NCI-H510A treated with DMSO at 0.1 percent for 48 hours (cell line): ENCODE results near the gene PNPO.
"Not testable (repeated sequence)": the region's sequence is repeated elsewhere in the genome, so short reads cannot be mapped to it uniquely, and the experiment has no call there.

Source experiments
- DNase-seq: peaks from one replicate; lab custom pipeline; 2025; lab: John Stamatoyannopoulos, UW

Gene PNPO

DNA sequence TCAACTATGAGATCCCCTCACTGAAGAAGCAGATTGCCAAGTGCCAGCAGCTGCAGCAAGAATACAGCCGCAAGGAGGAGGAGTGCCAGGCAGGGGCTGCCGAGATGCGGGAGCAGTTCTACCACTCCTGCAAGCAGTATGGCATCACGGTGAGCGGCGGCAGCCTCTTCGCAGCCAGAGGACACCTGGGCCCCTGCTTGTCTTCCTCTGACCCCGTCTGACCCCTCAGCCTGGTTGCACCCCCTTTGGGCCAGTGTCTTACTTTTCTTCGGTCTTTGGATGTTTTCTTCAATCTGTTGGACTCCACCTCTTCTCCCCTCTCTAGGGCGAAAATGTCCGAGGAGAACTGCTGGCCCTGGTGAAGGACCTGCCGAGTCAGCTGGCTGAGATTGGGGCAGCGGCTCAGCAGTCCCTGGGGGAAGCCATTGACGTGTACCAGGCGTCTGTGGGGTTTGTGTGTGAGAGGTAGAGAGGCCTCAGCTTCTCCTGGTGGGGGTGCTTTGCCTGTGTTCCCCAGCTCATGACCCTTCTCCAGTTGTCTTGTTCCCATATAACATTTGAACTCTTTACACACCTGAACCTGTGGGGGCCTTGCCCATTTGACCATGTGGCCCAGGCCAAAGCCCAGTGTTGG is 33.9 kb downstream of the PNPO start:
- no peak for DNase-seq

DNA sequence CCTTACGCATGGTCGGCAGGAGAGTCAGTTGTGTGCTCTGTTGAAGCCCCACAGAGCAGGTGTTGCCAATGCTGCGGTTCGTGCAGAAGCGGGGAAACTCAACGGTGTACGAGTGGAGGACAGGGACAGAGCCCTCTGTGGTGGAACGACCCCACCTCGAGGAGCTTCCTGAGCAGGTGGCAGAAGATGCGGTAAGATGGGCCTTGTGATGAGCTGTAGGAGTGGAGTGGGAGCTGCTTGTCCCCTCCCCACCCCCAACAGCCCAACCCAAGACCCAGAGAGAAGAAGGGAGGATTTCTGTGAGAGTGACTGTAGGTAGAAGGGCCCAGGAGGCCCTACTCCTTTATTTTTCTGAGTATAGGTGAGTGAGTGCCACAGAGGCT is 34.4 kb downstream of the PNPO start:
- no peak for DNase-seq

DNA sequence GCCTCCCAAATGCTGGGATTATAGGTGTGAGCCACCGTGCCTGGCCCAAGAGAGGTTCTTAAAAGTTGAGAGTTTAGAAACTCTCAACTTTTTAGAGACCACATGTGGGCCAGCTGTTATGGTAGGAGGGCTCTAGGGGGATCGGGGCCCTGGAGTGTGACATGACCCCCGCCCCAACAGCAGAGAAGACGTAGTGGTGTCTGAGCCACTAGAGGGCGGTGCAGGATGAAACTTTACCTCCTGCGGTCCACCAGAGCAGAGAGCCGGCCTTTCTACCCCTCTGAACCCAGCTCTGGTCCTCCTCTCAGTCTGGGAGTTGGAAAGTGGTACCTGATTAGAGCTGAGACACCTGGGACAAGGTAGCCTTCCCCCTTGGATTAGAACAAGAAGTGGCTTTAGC is 37.0 kb downstream of the PNPO start:
- DNase-seq: peak; percentile 84

DNA sequence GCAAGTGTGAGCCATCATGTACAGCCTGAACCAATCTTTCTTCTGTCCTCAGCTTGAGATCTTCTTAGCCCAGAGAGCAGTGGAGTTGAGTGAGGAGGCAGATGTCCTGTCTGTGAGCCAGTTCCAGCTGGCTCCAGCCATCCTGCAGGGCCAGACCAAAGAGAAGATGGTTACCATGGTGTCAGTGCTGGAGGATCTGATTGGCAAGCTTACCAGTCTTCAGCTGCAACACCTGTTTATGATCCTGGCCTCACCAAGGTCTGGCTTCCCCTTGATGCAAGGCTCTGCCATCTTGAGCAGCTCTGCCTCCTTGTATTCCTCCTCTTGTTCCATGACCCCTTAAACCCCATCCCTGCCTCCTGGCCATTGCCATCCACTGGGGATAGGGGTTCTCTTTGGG is 39.2 kb downstream of the PNPO start:
- DNase-seq: no peak

DNA sequence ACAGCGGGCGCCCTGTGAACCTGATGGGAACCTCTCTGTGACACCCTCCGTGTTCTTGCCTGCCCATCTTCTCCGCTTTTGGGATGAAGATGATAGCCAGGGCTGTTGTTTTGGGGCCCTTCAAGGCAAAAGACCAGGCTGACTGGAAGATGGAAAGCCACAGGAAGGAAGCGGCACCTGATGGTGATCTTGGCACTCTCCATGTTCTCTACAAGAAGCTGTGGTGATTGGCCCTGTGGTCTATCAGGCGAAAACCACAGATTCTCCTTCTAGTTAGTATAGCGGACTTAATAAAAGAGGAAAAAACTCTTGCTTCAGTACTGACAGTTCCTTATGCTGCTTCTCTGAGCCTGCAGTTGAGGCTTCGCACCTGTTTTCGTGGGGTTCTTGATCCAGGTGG is 40.1 kb downstream of the PNPO start:
- DNase-seq: no peak

DNA sequence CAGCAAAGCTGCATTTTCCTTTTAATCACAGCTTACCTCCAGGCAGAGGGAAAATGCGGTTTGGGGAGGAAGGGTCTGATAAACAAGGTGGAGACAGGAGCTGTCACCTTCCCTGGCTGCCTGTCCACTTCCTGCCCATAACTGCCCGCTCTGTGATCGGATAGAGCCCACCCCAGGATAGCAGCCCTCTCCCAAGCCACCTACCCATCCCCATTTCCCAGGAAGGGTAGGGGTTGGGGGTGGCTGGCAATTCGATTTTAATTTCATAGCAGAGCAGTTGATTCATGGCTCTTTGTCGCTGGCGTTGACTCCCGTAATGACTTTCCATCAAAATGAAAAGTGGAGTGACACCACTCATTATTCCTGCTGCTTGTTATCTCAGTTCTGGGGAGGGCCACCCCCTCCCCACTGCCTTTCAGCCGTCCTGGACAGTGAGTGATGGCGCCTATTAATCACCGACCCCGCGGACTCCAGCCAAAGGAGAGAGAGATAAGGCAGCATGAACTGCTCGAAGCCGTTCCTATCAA is 40.8 kb downstream of the PNPO start:
- DNase-seq: no peak

DNA sequence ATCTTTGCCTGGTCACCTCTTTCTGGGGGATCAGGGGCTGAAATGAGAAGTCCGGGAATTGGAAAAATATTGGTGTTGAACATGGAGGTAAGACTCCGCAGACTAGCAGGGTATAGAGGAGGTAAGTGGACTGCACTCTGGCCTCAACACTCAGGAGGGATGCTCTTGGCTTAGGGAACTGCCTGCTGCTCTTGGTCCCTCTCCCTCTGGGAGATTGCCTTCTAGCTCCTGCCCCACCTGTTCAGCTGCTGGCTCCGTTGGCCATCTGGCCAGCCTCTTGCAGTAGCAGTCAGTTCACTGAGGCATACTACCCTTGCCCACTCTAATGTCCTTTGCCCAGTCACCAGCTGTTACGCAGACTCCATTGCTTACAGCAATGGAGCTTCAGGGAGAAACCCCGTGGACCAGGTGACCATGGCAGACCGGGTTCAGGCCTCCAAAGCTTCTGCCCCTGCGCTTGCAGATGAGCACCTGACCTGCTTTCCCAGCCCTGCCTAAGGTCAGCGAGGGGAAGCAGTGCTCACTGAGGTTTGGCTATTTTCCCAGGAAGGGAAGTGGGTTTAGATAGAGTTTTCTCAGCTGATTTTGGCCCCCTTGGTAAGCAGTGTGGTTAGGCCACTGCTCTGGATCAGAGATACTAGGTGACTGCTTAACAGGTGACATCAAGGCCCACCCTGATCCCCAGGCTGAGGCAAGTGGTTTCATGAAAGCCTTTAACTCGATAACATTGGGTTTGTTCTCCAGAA is 41.4 kb downstream of the PNPO start:
- no peak for DNase-seq

DNA sequence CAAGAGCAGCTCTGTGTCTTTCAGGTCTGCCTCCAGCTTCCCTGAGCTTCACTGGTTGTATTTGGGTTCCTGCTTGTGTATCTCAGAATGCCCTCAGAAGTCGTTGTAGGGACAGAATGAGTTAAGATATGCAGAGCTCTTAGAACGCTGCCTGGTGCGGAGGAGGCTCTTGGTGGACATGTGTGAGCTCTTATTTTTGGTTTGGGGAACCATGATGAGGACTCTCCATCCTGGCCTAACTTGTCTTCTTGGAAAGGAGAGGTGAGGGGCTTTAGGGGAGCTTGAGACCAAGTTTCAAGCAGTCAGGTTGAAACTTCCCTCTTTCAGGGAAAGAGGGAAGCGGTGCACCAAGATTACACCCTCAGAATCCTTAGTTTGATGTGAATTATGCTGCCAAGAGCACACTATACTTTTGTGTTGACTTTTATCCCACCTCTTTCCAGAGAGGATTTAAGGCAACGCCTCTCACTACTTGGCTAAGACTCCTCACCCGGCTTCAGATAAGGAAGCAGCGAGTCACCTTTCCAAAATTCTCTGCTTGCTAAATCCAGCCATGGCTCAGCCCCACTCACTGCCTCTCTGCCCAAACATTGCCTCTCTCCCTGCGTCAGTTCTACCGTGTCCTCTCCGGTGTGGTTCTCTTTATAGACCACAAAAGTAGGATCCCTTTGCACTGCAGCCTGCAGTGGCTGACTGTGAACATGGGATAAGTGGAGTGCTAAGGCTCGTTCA is 42.3 kb downstream of the PNPO start:
- no peak for DNase-seq

DNA sequence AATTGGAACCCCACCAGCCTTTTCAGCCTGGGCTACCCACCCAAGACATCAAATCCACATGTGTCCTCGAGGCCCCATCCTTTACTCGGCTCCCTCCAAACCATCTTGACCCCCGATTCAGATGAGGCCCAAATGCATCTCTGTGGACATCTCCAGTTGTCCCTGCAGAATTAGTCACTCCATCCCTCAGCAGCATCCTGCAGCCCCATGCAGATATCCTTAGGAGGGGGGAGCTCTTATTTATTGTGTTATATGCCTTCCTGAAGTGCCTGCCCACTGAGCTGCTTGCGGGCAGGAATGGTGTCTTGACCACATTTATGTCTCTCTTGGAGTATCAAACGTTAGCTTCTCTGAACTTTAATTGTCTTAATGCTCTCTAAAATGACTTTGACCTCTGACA is 45.1 kb downstream of the PNPO start:
- no peak for DNase-seq

DNA sequence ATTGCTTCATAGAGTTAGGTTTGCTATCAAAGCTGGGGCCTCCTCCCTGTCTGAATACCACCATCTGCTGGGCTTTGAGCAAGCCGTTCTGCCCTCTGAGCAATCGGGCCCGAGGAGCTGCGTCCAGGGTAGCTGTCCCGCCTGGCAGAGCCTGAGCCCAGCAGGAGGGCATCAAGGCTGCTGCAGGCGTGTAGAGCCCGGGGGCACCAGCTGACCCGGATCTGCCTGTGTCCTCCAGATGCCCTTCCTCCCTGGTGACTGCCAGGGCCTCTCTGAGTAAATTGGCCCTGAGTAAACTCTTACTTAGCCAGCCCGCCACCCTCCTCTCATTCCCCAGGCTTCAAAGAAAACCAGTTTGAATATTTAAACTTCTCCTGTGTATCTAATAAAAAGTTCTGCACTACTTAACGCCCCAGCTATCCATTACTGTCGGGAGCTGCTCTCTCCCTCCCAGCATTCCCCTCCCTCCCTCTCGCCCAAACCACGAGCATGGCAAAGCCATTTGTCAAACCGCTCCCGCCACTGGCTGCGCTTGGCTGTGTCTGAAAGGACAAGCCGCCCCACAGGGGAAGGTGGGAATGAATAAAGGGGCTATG is 46.0 kb downstream of the PNPO start:
- peak; percentile 95 for DNase-seq

DNA sequence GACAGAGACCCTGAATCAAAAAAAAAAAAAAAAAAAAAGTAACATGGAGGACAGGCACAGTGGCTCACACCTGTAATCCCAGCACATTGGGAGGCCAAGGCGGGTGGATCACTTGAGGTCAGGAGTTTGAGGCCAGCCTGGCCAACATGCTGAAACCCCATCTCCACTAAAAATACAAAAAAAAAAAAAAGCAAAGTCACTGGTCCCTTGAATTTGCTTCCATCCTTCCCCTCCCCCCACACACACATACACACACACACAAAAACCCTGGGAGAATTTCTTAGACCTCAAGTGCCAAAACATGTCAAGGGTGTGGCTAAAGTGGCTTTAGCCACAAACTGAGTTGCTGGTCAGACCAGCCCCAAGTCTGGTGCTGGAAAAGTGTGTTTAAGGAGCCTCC is 47.1 kb downstream of the PNPO start:
- DNase-seq: not testable (repeated sequence)

DNA sequence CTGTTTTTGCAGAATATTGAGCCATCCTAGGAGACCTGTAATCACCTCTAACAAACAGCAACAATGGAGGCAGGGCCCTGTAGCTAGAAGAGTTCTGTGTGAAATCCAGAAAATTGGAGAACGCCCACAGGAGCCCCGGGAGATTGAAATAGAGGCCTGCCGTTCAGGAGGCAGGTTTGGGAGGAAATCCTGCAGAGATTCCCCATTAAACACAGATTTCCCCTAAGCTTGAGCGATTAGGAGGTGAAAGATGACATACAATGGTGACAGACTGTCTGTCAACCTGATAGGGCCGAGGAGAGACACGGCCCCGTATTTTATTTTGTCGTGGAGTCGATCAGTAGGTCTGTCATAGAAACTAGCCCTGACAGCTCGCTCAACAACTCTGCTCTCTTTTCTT is 47.8 kb downstream of the PNPO start:
- DNase-seq: no peak

DNA sequence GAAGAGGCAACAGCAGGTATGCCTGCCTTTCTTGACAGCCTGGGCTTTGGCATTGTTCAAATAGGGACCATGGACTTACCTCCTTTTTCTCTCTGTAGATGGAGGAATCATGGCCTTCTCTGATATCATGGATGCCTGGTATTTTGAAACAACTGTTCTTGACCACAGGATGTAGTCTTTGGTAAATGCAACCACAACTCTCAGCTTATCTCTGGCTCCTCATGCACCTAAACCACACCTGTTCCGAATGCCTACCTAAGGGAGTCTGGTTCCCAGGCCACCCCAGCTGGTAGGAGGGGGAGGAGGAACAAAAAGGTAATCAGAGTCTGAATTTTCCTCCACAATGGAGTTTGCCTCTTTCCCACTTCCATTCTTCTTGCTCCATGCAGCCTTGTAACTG is 48.3 kb downstream of the PNPO start:
- no peak for DNase-seq

DNA sequence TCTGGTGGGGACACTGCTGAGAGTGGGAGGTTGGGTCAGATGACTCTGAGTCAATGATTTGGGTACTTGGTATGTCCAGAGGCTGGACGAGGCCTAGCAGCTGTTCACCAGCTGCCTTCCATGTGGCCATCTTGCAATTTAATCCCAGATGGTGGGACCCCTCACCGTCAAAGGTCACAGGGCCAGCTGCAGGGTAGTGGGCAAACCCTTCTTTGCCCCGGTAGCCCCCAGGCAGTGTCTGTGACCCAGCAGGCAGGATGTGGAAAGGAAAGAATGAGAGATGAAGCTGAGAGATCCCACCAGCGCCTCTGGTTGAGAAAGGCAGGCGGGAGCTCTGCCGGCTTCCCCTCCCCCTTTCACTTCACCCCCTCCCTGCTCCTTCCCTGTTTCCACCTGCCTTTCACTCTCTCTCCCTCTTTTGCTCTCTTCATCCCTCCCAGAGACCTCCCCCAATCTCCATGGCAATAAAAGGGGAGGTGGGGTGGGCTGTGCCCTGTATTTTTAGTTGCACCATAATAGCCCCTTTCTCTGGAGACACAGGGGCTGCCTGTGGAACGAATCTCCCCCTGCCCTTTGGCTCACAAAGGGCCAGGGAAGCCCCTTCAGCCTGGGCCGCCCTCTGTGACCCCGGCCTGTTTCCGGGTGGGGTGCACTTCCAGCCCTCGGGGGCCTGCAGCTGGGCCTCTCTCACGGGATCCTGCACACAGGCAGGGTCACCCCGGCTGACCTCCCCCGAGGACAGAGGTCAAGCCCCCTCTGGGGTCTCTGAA is 49.8 kb downstream of the PNPO start:
- DNase-seq: no peak

DNA sequence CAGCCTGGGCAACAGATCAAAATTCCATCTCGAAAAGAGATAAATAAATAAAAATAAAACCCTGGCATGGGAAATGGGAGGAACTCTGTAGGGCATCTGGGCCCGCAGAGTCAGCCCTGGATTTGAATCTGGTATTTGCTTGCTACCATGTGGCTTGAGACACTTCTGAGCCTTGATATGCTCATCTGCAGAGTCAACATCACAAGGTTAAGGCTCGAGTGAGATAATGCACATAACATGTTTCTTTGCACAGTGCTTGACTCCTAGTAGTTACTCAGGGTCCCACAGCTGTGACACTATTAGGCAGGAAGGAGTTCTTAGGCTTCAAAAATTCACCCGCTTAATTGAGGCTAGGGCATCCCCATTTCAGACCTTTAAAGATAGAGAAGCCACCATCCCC is 50.8 kb downstream of the PNPO start:
- no peak for DNase-seq

DNA sequence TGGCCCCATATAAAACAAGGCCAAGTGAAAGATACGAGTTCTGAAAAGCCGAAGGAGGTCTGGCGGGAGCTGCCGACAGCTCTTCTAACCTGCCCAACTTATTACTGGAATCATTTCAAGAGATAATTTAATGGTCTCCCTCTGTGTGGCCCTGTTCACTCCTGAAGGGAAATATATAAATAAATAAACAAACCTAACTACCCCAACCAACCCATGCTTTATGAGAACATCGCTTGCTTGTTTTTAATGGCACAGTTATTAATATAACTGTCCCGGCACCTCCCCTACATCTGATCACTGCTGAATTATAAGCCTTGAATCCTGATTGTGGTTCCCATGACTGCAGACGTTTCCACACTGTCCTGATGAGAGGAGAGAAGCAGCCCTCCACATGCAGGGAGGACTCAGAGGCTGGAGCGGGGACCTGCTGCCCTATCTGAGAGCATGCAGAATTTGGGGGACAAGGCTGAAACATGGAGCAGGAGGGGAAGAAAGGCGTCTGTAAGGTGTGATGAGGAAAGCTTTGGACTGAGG is 51.7 kb downstream of the PNPO start:
- DNase-seq: no peak

DNA sequence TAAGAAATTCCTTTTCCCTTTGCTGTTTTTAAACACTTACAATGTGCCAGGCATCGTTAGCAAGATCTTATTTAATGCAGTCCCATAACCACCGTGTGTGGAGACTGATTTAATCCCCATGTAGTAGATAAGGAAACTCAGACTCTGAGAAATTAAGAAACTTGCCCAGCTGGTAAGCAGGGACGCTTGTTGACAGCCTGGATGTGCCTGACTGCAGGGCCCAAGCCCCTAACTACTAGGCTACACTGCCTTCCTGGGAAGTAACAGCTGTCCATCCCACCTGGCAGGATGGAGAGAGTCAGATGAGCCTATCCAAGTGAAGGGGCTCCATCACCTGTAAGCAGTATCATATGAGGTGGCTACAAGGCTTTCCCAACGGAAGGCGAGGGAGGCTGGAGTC is 52.6 kb downstream of the PNPO start:
- no peak for DNase-seq

DNA sequence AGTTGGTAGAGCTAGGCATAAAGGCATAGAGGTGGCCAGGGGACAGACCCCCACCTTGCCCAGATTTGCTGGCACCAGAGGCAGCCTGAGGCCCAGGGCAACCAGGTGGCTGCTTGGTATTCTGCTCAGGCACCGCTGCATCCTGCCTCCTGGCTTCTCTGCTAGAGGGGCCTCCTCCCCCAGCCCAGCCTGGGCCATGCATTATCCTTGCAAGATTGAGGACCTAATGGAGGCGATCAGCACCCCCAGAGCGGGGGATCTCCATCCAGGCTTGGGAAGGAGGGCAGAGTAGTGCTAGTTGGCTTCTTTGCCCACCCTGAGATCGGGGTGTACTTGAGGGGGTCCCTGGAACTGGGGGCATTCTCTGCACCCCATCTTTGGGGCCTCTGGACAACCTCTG is 53.4 kb downstream of the PNPO start:
- DNase-seq: no peak

DNA sequence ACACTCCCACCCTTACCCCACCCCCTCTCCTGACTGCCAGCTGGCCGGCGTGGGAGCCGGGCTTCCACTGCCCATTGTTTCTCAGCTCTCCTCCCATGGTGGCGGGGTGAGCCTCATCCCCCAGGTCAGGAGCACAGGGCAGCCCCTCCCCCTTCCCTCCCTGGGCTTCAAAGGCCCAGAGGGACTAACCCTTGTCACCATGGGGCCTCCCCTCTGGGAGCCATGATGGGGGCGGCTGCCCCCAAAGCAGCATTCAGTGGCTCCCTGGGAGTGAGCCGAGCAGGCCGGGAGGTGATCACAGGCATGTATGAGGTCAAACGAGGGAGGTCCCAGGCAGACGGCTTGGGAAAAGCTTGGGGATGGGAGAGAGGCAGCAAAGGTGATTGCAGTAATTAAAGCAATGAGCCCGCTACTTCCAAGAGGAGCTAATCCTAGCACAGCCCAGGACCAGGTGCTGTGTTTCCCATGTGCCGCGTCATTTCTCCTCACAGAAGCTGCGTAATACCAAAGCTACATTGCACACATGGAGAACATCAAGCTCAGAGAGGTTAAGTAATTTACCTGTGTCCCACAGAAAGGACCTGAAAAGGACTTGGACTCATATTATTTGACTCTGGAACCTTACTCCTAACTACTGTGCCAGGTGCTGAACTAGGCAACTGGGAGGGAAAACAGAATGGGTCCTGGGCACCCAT is 54.0 kb downstream of the PNPO start:
- DNase-seq: no peak

DNA sequence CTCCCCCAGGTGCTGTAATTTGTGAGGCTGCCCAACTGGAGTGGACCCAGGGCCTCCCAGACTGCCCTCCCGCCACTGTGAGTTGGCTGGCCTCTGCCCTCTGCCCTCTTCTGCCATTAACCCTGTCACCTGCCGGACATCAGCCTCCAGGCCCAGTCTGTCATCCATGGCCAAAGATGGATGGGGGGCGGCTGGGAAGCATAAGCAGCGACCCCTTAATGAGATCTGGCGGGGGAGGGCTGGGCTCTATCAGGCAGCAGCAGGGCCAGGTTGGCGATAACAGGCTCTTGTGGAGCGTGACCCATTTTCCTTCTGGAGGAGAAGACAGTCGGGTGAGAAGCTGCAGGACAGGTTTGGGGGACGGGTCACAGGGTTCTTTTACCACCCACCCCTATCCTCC is 54.8 kb downstream of the PNPO start:
- no peak for DNase-seq

DNA sequence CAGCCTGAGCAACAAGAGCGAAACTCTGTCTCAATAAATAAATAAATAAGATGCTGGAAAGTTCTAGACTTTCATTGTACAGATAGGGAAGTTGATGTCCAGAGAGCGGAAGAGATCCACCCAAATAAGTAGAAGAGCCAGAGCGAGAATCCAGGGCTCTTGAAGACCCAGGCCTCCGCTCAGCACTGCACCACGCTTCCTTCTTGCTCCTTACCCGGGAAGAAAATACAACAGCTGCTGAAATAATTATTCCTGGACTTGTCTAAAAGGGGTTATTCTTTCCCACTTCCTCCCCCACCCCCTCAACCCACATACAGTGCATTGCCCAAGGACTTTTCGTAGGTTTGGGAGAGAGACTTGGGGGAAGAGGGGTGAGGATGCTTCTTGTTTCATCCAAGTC is 56.2 kb downstream of the PNPO start:
- DNase-seq: no peak
